Ureter (tissue), 1 donor: Measurements from ENCODE around the gene EXD3. TPM values are rescaled to one million over a fixed set of nuclear protein-coding genes. Genes with fewer than 3 reads are reported as not detected.
A peak's percentile ranks its signal among the peaks of the same experiment; 100 is the strongest.

Source experiments
- DNase-seq: peaks from one replicate; pipeline ENCODE4 v3.0.0-alpha.2; 2020; ENCODE audit warnings: low spot score
- total RNA-seq: library from RNA; stranded (reverse); gene quantifications from one replicate; pipeline ENCODE4 v1.2.4, GENCODE V29; 2023
- donor health status: DM: yes; HTN: yes; CAD: no.

EXD3 gene
- total RNA-seq, 1 donor from 2014 or later = 43.0 TPM

GRCh38 chr9:137432687-137433348 lies 9.9 kb upstream of the EXD3 start:
- no peak for DNase-seq

DNA sequence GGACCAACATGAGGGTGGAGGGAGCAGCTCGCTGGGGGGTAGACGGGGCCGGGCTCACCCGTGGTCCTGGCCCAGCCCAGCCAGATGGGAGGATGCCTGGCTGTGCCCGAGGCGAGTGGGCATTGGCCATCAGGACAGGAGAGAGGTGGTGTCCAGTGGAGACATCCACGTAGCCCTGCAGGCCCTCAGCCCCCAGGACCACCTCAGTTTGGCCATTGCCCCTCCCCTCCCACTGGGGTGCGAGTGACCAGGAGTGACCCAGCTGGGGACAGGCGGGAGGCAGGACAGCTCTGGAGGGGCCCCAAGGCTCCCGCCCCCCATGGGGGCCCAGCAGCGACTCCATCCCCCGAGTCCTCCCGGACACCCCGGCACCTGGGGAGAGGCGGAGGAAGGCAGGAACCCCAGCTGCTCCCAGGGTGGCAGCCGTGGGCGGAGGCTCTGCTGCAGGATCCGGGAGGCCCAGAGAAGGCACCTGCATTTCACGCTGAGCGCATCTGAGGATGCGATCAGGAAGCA lies 8.5 kb upstream of the EXD3 start:
- DNase-seq = no peak

GRCh38 chr9:137430723-137431415 lies 7.9 kb upstream of the EXD3 start:
- no peak for DNase-seq

DNA sequence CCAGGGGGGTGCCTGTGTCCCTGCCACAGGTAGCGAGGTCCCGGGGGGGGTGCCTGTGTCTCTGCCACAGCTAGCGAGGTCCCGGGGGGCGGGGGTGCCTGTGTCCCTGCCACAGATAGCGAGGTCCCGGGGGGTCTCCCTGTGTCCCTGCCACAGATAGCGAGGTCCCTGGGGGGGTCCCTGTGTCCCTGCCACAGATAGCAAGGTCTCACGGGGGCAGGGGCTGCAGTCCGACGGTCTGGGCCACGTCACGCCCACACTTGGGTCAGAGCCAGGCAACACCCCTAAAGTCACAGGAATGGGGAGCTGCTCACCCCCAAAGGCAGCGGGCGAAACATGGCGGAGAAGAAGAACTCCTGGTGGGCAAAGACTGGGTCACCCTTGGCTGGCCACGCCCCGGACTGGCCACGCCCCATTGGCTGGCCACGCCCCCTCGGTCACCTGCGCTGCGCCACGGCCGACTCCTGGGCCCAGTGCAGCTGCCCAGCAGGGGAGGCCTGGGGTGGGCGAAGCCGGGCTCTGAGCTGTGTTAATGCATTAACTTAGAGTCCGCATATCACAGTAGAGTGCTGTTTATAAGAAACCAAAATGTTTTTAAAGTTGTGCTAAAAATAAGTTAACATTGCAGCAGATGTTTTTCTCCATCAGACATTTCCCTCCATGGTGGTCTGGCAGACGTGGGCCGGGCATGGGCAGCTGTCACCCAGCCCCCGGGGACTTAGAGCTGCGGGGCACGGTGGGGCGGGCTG lies 7.2 kb upstream of the EXD3 start:
- DNase-seq = no peak

- no peak for DNase-seq
Observed at GRCh38 chr9:137429546-137429890, 6.6 kb upstream of the EXD3 start.

DNA sequence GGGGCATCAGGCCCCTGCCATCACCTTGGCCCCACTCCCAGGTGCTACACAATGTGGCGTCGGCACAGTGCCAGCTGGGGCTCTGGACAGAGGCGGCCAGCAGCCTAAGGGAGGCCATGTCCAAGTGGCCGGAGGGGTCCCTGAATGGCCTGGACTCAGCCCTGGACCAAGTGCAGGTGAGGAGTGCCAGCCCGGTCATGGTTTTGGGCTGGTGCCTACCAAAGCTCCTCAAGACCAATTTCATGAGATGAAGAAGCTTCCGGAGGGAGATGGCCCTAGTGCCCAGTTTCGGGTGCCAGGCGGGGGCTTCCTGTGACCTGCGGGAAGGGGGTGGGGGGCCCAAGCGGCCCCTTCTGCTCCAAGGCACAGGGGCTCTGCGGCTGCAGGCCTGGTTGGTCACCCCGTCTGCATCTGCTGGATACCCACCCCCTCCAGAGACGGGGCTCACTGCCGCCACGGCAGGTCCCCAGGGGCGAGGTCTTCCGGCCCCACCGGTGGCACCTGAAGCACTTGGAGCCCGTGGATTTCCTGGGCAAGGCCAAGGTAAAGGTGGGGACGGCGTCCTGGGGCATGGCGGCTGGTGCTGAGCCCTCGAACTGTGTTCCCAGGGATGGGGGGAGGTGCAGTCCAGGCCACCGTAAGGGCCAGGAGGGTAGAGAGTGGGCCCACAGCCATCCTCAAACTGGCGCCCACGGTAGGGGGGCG lies 6.0 kb upstream of the EXD3 start:
- DNase-seq = no peak

- DNase-seq = no peak
Observed at GRCh38 chr9:137428311-137428630, 5.3 kb upstream of the EXD3 start.

GRCh38 chr9:137427454-137428310 lies 4.7 kb upstream of the EXD3 start:
- DNase-seq = no peak

- no peak for DNase-seq
Observed at GRCh38 chr9:137426018-137426681, 3.2 kb upstream of the EXD3 start.

DNA sequence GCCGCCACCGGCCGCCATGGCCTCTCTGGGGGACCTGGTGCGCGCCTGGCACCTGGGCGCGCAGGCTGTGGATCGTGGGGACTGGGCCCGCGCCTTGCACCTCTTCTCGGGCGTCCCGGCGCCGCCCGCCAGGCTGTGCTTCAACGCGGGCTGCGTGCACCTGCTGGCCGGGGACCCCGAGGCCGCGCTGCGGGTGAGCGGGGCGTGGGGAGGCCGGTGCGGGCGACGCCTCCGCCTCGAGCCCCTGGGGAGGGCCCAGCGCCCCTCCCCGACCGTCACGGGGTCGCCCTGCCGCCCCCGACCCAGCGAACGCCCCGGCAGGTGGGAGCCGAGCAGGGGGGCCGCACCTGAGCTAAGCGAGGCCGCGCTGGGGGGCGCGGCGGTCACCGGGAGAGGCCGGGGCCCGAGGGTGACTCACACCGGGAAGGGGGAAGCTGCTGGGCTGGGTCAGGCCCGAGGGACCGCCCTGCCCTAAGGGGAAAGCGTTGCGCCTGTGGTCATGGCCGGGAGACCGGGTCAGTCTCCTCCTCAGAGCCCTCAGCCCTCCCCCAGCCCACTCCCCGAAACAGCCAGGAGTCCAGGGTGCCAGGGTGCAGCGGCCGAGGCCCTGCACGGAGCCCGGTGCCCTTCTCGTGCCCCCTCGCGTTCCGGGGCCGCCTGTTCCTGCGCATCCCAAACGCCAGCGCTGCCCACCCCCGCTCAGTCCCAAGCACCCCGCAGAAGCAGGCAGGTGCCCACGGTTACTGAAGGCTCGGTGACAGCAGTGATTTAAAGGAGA lies 741 bp upstream of the EXD3 start:
- peak; percentile 63 for DNase-seq

DNA sequence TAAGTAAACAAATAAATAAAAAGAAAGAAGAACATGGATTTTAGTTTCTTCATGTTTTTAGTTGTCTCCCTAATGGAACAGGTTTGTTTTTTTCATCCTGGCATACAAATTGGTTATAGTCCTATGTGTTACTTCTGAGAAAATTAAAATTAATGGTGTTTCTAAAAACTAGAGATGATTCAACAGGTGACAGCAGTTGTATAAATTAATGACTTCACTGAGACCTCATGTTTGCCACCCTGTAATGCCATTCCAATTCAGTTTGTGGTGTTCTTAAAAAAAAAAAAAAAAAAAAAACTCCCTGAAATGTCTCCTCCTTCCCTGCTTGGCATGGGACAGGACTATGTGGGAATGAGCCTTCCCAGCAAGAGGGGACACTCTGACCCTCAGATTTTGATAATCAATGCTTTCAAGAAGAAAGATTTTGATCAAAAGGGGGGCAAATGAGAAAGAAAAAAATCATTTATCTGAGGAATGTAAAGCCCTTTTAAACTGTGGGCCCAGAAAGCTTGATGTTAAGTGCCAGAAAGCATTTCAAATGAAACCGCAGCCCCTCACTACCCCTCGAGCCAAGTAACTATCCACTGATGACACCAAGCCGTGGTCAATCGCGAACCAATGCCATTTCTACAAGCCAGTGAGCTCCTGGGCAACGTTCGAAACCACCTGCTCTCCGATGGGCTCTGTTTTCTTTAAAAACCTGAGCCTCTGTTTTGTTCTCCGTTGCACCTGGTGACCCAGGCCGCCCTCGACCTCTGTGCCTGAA lies 941 bp downstream of the EXD3 start:
- no peak for DNase-seq

- no peak for DNase-seq
Observed at GRCh38 chr9:137417161-137418021, 5.6 kb downstream of the EXD3 start.

DNA sequence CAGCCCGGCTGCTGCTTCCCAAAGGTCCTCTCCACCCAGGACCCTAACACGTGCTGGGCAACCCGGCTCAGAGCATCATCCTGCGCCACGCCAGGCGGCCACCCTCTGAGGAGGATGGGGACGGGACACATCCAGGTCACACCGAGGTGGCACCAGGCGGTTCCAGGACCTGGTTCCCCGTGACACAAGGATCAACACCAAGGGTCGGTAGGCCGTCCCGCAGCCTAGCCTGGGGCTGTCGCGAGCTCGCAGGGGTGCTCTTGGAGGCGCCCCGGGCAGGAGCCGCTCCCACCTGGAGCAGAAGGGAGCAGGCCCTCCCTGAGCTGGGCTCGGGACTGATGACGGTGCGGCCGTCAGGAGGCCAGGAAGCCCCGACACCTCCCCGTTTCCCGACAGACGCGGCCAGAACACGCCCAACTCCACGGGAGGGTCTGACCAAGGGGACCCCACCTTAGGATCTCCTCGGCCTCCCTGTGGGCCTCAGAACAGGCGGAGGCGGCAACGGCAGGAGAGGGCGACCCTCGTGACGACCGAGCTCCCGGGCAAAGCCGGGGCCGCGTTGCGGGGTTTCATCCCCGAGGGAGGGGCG lies 6.3 kb downstream of the EXD3 start:
- no peak for DNase-seq

DNA sequence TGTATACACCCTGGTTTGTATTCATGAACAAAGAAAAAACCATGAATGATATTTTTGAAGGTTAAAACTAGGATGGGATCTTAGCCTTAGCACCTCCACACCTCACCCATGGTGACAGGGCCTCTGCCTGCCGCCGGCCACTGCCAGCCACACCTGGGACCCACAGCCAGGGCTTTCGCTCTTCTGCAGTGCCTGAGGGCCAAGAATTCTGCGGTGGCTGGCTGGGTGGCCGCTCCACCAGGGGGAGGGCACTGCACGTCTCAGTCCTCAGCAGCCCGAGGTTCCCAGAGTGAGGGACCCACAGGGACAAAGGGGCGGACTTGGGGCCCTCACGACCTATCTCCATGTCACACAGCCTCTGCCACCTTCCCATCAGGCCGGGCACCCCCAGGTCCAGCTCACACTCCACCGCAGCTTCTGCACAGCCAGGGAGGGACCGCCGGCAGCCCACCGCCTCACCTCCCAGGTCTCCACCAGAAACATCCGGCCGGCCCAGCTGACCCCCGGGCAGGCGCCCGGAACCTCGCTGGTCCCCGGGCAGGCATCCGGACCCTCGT lies 6.9 kb downstream of the EXD3 start:
- DNase-seq = no peak

DNA sequence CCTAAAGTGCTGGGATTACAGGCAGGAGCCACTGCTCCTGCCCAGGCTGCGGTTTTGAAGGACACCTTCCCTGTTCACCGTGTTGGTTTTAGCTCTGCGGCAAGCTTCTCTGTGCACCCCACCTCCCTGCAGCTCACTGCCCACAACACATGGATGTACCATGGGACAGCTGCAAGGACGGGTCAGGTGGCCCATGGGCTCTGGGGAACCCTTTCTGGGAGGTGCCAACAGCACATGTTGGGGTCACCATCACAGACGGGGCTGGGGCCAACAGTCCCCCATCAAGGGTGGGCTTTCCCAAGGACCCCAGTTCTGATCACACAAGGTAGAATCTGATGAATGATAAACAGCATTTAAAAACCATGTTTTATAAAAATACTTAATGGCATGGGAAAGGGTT lies 7.5 kb downstream of the EXD3 start:
- no peak for DNase-seq

DNA sequence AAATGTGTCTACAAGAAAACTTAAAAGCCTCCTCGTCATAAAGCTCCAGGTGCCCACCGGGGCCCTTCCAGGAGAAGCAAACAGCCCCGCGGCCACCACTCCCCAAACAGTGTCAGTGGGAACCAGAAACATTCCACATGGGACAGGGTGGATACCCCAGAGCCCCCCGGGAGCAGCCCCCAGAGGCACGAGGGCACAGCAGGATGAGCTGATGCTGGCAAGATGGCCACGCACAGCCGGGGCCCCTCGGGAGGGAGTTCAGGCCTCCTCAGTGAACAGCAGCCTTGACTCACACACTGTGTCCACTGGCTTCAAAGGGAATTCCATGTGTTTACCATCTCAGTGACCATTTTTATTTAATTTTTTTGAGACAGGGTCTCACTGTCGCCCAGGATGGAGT lies 10.5 kb downstream of the EXD3 start:
- DNase-seq = no peak

DNA sequence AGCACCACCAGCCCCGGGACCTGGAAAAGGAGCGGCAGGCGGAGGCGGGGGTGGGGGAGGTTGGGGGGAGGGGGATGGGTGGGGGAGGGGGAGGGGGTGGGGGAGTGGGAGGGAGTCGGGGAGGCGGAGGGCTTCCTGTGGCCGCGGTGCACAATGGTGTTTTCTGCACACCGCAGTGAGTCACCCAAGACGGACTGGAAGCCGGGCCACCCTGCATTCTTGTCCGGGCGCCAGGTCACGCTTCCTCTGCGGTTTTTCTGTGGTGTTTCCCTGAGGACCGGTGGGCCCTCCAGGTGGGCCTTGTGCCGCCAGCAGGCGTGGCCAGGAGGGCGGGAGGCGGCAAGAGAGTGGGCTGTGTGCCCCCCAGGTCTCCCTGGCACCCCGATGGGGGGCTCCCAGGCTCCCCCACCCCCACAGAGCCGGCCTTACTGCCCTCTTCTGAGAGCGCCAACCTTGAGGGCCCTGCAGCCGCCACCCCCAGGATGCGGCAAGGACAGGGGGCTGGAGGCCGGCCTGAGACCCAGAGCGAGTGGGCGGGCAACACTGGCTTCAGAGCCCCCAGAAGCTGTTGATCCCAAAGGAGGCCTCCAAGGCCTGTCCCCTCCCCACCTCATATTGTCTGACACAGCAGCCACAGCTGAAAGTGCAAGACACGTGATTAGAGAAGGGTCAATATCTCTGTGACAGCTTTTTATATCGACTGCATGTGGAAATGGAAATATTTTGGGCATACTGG lies 11.1 kb downstream of the EXD3 start:
- DNase-seq = peak; percentile 84
